Heart right ventricle (tissue), 16 donors: ENCODE data around the gene WDFY4. TPM values are rescaled to one million over a fixed set of nuclear protein-coding genes. Genes with fewer than 3 reads are reported as not detected.

Experiments used
- ATAC-seq, 8 donors: fragments of 200-7000 bp; cut with Tn5 transposase; one replicate each; pipeline ENCODE4 v1.9.1; 2020; ENCODE audit warnings: mild to moderate bottlenecking in 8 of 8, moderate library complexity in 8 of 8, moderate number of reproducible peaks in 1 of 8
- DNase-seq, 2 donors: peaks; one replicate each; pipeline ENCODE4 v3.0.0-alpha.2; 2020
- H3K27ac ChIP-seq, 10 donors: fragments of 200-600 bp; sonication (generic) in 2 of 10; one replicate each; pipeline versions ENCODE4 v1.5.0 to v1.8.0; 2020 to 2022; ENCODE audit warnings: mild to moderate bottlenecking in 3 of 10
- H3K27me3 ChIP-seq, 7 donors: fragments of 200-600 bp; one replicate each; pipeline ENCODE4 v1.8.0; 2021 to 2022; ENCODE audit warnings: mild to moderate bottlenecking in 2 of 7
- H3K36me3 ChIP-seq, 9 donors: fragments of 200-600 bp; sonication (generic) in 1 of 9; one replicate each; pipeline versions ENCODE4 v1.5.0 to v1.8.0; 2020 to 2022; ENCODE audit warnings: mild to moderate bottlenecking in 2 of 9
- H3K4me1 ChIP-seq, 9 donors: fragments of 200-600 bp; sonication (generic) in 1 of 9; one replicate each; pipeline versions ENCODE4 v1.5.0 to v1.8.0; 2020 to 2022; ENCODE audit warnings: mild to moderate bottlenecking in 4 of 9
- H3K4me3 ChIP-seq, 10 donors: fragments of 200-600 bp; sonication (generic) in 2 of 10; one replicate each; pipeline versions ENCODE4 v1.5.0 to v1.8.0; 2020 to 2022; ENCODE audit warnings: mild to moderate bottlenecking in 7 of 10, moderate library complexity in 2 of 10
- H3K9me3 ChIP-seq, 11 donors: fragments of 200-600 bp in 10 of 11; sonication (generic) in 2 of 11; one replicate each; pipeline versions ENCODE4 v1.5.0 to v1.8.0; 2013 to 2022; ENCODE audit warnings: mild to moderate bottlenecking in 2 of 11, control low read depth in 1 of 11, moderate library complexity in 1 of 11
- CTCF ChIP-seq, 9 donors: fragments of 200-600 bp; sonication (generic) in 2 of 9; IDR thresholded peaks; one replicate each; pipeline versions ENCODE4 v1.5.0 to v1.8.0; 2021 to 2022; ENCODE audit warnings: antibody characterized with exemption in 9 of 9, mild to moderate bottlenecking in 5 of 9, moderate library complexity in 1 of 9
- WGBS, 2 donors: extraction: QIAGEN DNeasy Blood & Tissue Kit; methylation state at CpG; one replicate each; pipeline ENCODE4 v1.1.7; 2013; ENCODE audit warnings: inconsistent platforms in 1 of 2; 5-methylcytosine and 5-hydroxymethylcytosine counted together
- intact Hi-C, 10 donors: fragments of 100-400 bp; cut with DNase I; formaldehyde crosslinking; loops; one replicate each; pipeline versions ENCODE4 v1.11.1 to v1.14.2; 2022
- polyA plus RNA-seq, 2 donors: library from polyadenylated mRNA; stranded (reverse); fragments of 200-250 nt; gene quantifications; one replicate each; pipeline ENCODE4 v1.2.3, GENCODE V29; 2013
- total RNA-seq, 10 donors: library from RNA; stranded (reverse); fragmentation: NEBNext Ultra II Directional in 3 of 10; extraction: Animal tissue kit (Norgen Biotek cat#: 25700) in 3 of 10; gene quantifications; one replicate each; pipeline versions ENCODE4 v1.2.1 to v1.2.4, GENCODE V29; 2021 to 2023
- donor health status: Arrhythmogenic right ventricular cardiomyopathy.
- donor health status: ischemic (EF 13 %, LVEDD 7.1; RV severe dilation, severe dysfunction).
- donor health status: healthy with polysubstance abuse.
- donor health status: DM: no; HTN: yes; CAD: no.
- donor health status: DM: no; HTN: no; CAD: no.
- donor health status: ischemic (EF 25% LVEDD 6.9; RV normal size, moderate dysfunction).
- donor health status: ischemic (EF 25% LVEDD 5.7; RV mildly dilated, moderate dysfunction).
- donor health status: healthy.
- donor health status: DM: yes; HTN: yes; CAD: no.
- donor health status: Ischemic cardiomyopathy.
- donor health status: ischemic (EF 35%, LVEDD 5.7; RV mildly dilated, moderate dysfunction).
- donor health status: nonischemic (EF 11% LVEDD 7.7; RV severe dilation, severe dysfunction).
- donor health status: DM: yes; HTN: yes; CAD: no.
- donor health status: PGD.
- donor health status: ischemic (EF 29% LVEDD 5.4; RV normal size, mild dysfunction).
- donor health status: nonischemic (EF 23%, LVEDD 6.1; RV moderate dilation, normal function).

The WDFY4 gene
- total and polyA plus RNA-seq, 12 donors, result 0.59 to 7.4 (median 0.92) TPM

- 89 to 92% methylated on average over 10 of the region's 10 CpGs for WGBS, 2 donors
- H3K9me3 ChIP-seq, result peaks cover 0 to 4% (median 0%) of the 10 kb centered on the region in 11 donors
- no peaks in the 10 kb centered on the region for H3K27me3 ChIP-seq
- no peak for DNase-seq
- intact Hi-C loops, result no loop called here
- no peak for TF ChIP-seq CTCF (IDR thresholded peaks at IDR 0.05)
- no peak overlapping the region for H3K4me3 ChIP-seq
- peaks cover 0 to 35% (median 12%) of the 10 kb centered on the region in 9 donors for H3K4me1 ChIP-seq
- H3K36me3 ChIP-seq, result no peaks in the 10 kb centered on the region
- ATAC-seq, result no peak
- H3K27ac ChIP-seq, result no peak overlapping the region
Observed at GRCh38 chr10:48789486-48790456, 105.1 kb downstream of the WDFY4 start.

GRCh38 chr10:48790457-48791044 is 105.9 kb downstream of the WDFY4 start:
- H3K27ac ChIP-seq, result no peak overlapping the region
- no peak for ATAC-seq
- H3K9me3 ChIP-seq, result peaks cover 0 to 4% (median 0%) of the 10 kb centered on the region in 11 donors
- 90 to 95% methylated on average over 8 of the region's 8 CpGs for WGBS, 2 donors
- no peaks in the 10 kb centered on the region for H3K27me3 ChIP-seq
- intact Hi-C loops, result no loop called here
- TF ChIP-seq CTCF (IDR thresholded peaks at IDR 0.05), result no peak
- no peak for DNase-seq
- H3K4me3 ChIP-seq, result no peak overlapping the region
- H3K4me1 ChIP-seq, result peaks cover 0 to 35% (median 12%) of the 10 kb centered on the region in 9 donors
- H3K36me3 ChIP-seq, result no peaks in the 10 kb centered on the region

GRCh38 chr10:48791267-48791928 is 106.7 kb downstream of the WDFY4 start:
- intact Hi-C loops, result no loop called here
- no peak overlapping the region for H3K27ac ChIP-seq
- H3K9me3 ChIP-seq, result no peaks in the 10 kb centered on the region
- no peaks in the 10 kb centered on the region for H3K27me3 ChIP-seq
- H3K4me3 ChIP-seq, result no peak overlapping the region
- TF ChIP-seq CTCF (IDR thresholded peaks at IDR 0.05), result no peak
- peaks cover 0 to 35% (median 12%) of the 10 kb centered on the region in 9 donors for H3K4me1 ChIP-seq
- ATAC-seq (no peak), DNase-seq (no peak)
- 85 to 90% methylated on average over 6 of the region's 6 CpGs for WGBS, 2 donors
- H3K36me3 ChIP-seq, result no peaks in the 10 kb centered on the region

- no peaks in the 10 kb centered on the region for H3K36me3 ChIP-seq
- H3K27me3 ChIP-seq, result no peaks in the 10 kb centered on the region
- H3K27ac ChIP-seq, result peak overlapping the region in 1 of 10 donors; percentile 43
- WGBS, 2 donors, result 76 to 83% methylated on average over 3 of the region's 3 CpGs
- no peaks in the 10 kb centered on the region for H3K9me3 ChIP-seq
- peaks cover 0 to 33% (median 12%) of the 10 kb centered on the region in 9 donors for H3K4me1 ChIP-seq
- ATAC-seq (no peak), DNase-seq (no peak)
- H3K4me3 ChIP-seq, result no peak overlapping the region
- TF ChIP-seq CTCF (IDR thresholded peaks at IDR 0.05), result no peak
- intact Hi-C loops, result no loop called here
Observed at GRCh38 chr10:48792121-48792520, 107.4 kb downstream of the WDFY4 start.
